ENCODE measurements around the gene AIFM3. TPM values are rescaled to one million over a fixed set of nuclear protein-coding genes. Genes with fewer than 3 reads are reported as not detected.

Gene AIFM3
- total RNA-seq, 1 donor from 2014 or later: 12.3 TPM

DNA sequence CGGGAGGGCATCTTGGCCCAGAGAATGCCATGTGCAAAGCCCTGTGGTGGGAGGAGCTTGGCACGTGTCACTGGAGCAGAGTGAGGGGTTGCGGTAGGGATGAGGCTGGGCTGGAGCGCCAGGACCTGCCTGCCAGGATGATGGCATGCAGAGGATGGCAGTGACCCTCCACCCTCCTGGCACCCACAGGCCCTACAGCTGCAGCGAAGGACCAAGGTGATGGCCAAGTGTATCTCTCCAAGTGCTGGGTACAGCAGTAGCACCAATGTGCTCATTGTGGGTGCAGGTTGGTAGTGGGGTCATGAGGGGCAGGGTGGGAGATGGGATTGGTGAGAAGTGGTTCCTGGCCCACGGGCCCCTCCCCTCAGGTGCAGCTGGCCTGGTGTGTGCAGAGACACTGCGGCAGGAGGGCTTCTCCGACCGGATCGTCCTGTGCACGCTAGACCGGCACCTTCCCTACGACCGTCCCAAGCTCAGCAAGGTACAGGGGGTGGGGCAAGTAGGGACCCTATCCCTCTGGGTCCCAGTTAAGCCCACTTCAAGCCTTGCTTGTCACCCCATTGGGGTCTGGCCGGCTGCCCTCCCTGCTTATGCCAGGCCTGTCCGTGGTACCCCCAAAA is 7.4 kb downstream of the AIFM3 start:
- Histone ChIP-seq H3K36me3 (no peaks in the 10 kb centered on the region), H3K27me3 (ENCODE audit: low read depth) (no peaks in the 10 kb centered on the region), H3K4me1 (peaks cover 2% of the 10 kb centered on the region), H3K4me3 (no peak overlapping the region), H3K27ac (no peak overlapping the region), H3K9me3 (peaks cover 4% of the 10 kb centered on the region)
- no peak for DNase-seq
- TF ChIP-seq, protein P1, sequence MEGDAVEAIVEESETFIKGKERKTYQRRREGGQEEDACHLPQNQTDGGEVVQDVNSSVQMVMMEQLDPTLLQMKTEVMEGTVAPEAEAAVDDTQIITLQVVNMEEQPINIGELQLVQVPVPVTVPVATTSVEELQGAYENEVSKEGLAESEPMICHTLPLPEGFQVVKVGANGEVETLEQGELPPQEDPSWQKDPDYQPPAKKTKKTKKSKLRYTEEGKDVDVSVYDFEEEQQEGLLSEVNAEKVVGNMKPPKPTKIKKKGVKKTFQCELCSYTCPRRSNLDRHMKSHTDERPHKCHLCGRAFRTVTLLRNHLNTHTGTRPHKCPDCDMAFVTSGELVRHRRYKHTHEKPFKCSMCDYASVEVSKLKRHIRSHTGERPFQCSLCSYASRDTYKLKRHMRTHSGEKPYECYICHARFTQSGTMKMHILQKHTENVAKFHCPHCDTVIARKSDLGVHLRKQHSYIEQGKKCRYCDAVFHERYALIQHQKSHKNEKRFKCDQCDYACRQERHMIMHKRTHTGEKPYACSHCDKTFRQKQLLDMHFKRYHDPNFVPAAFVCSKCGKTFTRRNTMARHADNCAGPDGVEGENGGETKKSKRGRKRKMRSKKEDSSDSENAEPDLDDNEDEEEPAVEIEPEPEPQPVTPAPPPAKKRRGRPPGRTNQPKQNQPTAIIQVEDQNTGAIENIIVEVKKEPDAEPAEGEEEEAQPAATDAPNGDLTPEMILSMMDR (IDR thresholded peaks at IDR 0.05): no peak
- ATAC-seq: no peak
- intact Hi-C loops (cut with DNase I): no loop called here

DNA sequence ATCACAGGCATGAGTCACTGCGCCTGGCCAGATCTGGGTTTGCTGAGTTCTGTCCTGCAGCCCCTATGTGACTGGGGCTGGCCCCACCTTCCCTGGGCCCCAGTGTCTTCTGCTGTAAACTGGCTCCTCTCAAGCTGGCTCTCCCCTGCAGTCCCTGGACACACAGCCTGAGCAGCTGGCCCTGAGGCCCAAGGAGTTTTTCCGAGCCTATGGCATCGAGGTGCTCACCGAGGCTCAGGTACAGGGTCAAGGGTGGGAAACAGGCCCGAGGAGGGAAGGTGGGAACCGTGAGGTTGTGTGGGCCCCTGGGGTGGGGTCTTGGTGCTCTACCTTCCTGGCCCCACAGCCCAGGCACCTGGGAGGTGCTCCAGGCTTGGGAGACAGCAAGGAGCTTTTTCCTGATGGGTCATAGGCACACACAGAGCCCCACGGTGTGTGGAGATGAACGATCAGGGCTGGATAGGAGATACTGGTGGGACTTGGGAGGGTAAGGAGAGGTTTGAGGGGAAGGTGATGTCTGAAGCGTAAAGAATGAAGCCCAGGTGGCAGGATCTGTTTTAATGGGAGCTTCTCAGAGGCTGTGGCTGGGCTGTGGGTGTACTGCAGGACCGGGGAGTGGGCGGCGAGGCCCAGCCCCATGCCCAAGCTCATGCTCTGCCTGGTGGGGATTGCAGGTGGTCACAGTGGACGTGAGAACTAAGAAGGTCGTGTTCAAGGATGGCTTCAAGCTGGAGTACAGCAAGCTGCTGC is 8.7 kb downstream of the AIFM3 start:
- intact Hi-C loops (cut with DNase I): no loop called here
- Histone ChIP-seq H3K4me3 (no peak overlapping the region), H3K9me3 (peaks cover 4% of the 10 kb centered on the region), H3K36me3 (no peaks in the 10 kb centered on the region), H3K27ac (no peak overlapping the region), H3K4me1 (peaks cover 15% of the 10 kb centered on the region), H3K27me3 (ENCODE audit: low read depth) (no peaks in the 10 kb centered on the region)
- no peak for ATAC-seq
- TF ChIP-seq, protein P1 (IDR thresholded peaks at IDR 0.05): no peak
- DNase-seq: no peak

GRCh38 chr22:20976291-20976877 is 9.3 kb downstream of the AIFM3 start:
- TF ChIP-seq, protein P1 (IDR thresholded peaks at IDR 0.05): no peak
- no peaks in the 10 kb centered on the region for H3K27me3 ChIP-seq (ENCODE audit: low read depth)
- H3K4me1 ChIP-seq: peaks cover 21% of the 10 kb centered on the region
- no peak overlapping the region for H3K27ac ChIP-seq
- H3K9me3 ChIP-seq: peaks cover 4% of the 10 kb centered on the region
- H3K4me3 ChIP-seq: no peak overlapping the region
- no peak for ATAC-seq
- DNase-seq: no peak
- no peaks in the 10 kb centered on the region for H3K36me3 ChIP-seq
- intact Hi-C loops (cut with DNase I): no loop called here

GRCh38 chr22:20977019-20977418 is 10.0 kb downstream of the AIFM3 start:
- intact Hi-C loops (cut with DNase I): no loop called here
- Histone ChIP-seq H3K27ac (no peak overlapping the region), H3K4me1 (peaks cover 24% of the 10 kb centered on the region), H3K4me3 (no peak overlapping the region), H3K9me3 (peaks cover 4% of the 10 kb centered on the region), H3K27me3 (ENCODE audit: low read depth) (no peaks in the 10 kb centered on the region), H3K36me3 (no peaks in the 10 kb centered on the region)
- no peak for DNase-seq
- TF ChIP-seq, protein P1 (IDR thresholded peaks at IDR 0.05): no peak
- no peak for ATAC-seq

DNA sequence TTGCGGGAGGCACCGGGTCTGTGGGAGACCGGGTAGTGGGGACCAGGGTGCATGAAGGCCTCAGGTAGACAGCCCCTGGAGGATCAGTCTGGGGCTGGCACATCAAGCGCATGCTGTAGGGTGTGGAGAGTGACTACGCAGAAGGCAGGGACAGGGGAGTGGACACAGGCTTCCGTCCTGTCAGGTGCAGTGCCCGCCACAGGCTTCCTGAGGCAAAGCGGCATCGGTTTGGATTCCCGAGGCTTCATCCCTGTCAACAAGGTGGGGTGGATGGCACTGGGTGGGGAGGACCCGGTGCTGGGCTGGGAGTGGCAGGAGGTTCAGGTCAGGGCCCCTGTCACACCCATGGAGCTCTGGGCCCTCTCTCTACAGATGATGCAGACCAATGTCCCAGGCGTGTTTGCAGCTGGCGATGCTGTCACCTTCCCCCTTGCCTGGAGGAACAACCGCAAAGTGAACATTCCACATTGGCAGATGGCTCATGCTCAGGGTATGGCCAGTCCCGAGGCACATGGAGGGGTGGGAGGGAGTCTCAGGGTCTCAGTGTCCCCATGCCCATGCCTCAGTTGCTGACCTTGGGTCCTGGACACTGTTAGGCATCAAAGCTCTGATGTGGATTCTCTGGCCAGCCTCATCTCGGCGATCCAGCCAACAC is 10.6 kb downstream of the AIFM3 start:
- H3K4me3 ChIP-seq: no peak overlapping the region
- TF ChIP-seq, protein P1 (IDR thresholded peaks at IDR 0.05): no peak
- DNase-seq (no peak), ATAC-seq (no peak)
- no peaks in the 10 kb centered on the region for H3K27me3 ChIP-seq (ENCODE audit: low read depth)
- no peaks in the 10 kb centered on the region for H3K36me3 ChIP-seq
- intact Hi-C loops (cut with DNase I): no loop called here
- no peak overlapping the region for H3K27ac ChIP-seq
- H3K4me1 ChIP-seq: peaks cover 25% of the 10 kb centered on the region
- H3K9me3 ChIP-seq: peaks cover 4% of the 10 kb centered on the region

All from lower lobe of right lung (tissue), 2 donors.